Body of pancreas (tissue), 4 donors: ENCODE data around the gene NME7. TPM values are rescaled to one million over a fixed set of nuclear protein-coding genes. Genes with fewer than 3 reads are reported as not detected.

Experiments used
- ATAC-seq: fragments of 150-250 bp; one replicate; pipeline ENCODE4 v1.9.1; 2016
- DNase-seq, 4 donors: peaks; one replicate each; pipeline ENCODE4 v3.0.0-alpha.2; 2019
- H3K27ac ChIP-seq, 4 donors: fragments of 200-600 bp; sonication (generic); 1 replicate in 3 of 4; 2 replicates in 1 of 4; pipeline versions ENCODE4 v1.5.1 to v1.6.1; 2016 to 2019; ENCODE audit warnings: mild to moderate bottlenecking in 1 of 4, mixed read lengths in 1 of 4, moderate library complexity in 1 of 4
- H3K27me3 ChIP-seq, 2 donors: fragments of 200-600 bp; sonication (generic); one replicate each; pipeline ENCODE4 v1.6.0; 2016; ENCODE audit warnings: mild to moderate bottlenecking in 1 of 2
- H3K36me3 ChIP-seq, 2 donors: fragments of 200-600 bp; sonication (generic); replicated peaks in 1 of 2; 2 replicates each; pipeline ENCODE4 v1.5.1; 2016; ENCODE audit warnings: low read depth in 2 of 2; ENCODE audit not compliant: insufficient read depth in 1 of 2
- H3K4me1 ChIP-seq: fragments of 200-600 bp; sonication (generic); one replicate; pipeline ENCODE4 v1.6.0; 2016
- H3K4me3 ChIP-seq, 2 donors: fragments of 200-600 bp; sonication (generic); 1 replicate in 1 of 2; 2 replicates in 1 of 2; pipeline ENCODE4 v1.5.1; 2016 to 2019
- H3K9me3 ChIP-seq, 3 donors: fragments of 200-600 bp; sonication (generic); 1 replicate in 2 of 3; 2 replicates in 1 of 3; pipeline ENCODE4 v1.5.1; 2016
- POLR2A ChIP-seq, 3 donors: fragments of 450-650 bp; IDR thresholded peaks; one replicate each; pipeline ENCODE4 v1.6.1; 2016; ENCODE audit warnings: antibody characterized with exemption in 3 of 3, mild to moderate bottlenecking in 2 of 3
- WGBS, 2 donors: methylation state at CpG; one replicate each; pipeline ENCODE4 v1.1.5; 2017; 5-methylcytosine and 5-hydroxymethylcytosine counted together
- intact Hi-C: fragments of 100-400 bp; cut with DNase I; formaldehyde crosslinking; loops from one replicate; pipeline ENCODE4 v1.15.1; 2023
- total RNA-seq, 2 donors: library from RNA; depleted of rRNA; stranded (reverse); fragments of >200 nt; gene quantifications; one replicate each; pipeline ENCODE4 v1.1.0, GENCODE V29; 2016
- TF ChIP-seq, protein P1 (sequence below), 7 experiments: fragments of 450-650 bp in 4 of 7; fragments of 200-600 bp in 3 of 7; sonication (generic) in 3 of 7; IDR thresholded peaks; one replicate each; pipeline ENCODE4 v1.5.1; 2016 to 2019; ENCODE audit warnings: antibody characterized with exemption in 7 of 7

The NME7 gene
- total RNA-seq, 2 donors from 2014 or later = 8.9 to 23.9 TPM

- 9 to 17% methylated on average over 6 of the region's 6 CpGs for WGBS, 2 donors
- H3K4me1 ChIP-seq = peaks cover 84% of the 10 kb centered on the region
- no peaks in the 10 kb centered on the region for H3K36me3 ChIP-seq
- H3K27me3 ChIP-seq = no peaks in the 10 kb centered on the region
- ATAC-seq = no peak
- H3K4me3 ChIP-seq = no peak overlapping the region
- H3K9me3 ChIP-seq = no peaks in the 10 kb centered on the region
- TF ChIP-seq, protein P1, sequence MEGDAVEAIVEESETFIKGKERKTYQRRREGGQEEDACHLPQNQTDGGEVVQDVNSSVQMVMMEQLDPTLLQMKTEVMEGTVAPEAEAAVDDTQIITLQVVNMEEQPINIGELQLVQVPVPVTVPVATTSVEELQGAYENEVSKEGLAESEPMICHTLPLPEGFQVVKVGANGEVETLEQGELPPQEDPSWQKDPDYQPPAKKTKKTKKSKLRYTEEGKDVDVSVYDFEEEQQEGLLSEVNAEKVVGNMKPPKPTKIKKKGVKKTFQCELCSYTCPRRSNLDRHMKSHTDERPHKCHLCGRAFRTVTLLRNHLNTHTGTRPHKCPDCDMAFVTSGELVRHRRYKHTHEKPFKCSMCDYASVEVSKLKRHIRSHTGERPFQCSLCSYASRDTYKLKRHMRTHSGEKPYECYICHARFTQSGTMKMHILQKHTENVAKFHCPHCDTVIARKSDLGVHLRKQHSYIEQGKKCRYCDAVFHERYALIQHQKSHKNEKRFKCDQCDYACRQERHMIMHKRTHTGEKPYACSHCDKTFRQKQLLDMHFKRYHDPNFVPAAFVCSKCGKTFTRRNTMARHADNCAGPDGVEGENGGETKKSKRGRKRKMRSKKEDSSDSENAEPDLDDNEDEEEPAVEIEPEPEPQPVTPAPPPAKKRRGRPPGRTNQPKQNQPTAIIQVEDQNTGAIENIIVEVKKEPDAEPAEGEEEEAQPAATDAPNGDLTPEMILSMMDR (IDR thresholded peaks at IDR 0.05) = no peak
- TF ChIP-seq POLR2A (IDR thresholded peaks at IDR 0.05) = no peak
- intact Hi-C loops = no loop called here
- peak overlapping the region; percentile 50 to 94 (median 81) for H3K27ac ChIP-seq
- peak in 2 of 4 donors; percentile 35 to 43 for DNase-seq
Observed at GRCh38 chr1:169112241-169112640, 255.4 kb downstream of the NME7 start.

GRCh38 chr1:169111472-169111871 is 256.1 kb downstream of the NME7 start:
- Histone ChIP-seq H3K4me1 (peaks cover 76% of the 10 kb centered on the region), H3K36me3 (no peaks in the 10 kb centered on the region), H3K4me3 (no peak overlapping the region), H3K27ac (peak overlapping the region in 3 of 4 donors; percentile 69 to 94 (median 93)), H3K27me3 (no peaks in the 10 kb centered on the region), H3K9me3 (no peaks in the 10 kb centered on the region)
- intact Hi-C loops = no loop called here
- ATAC-seq = no peak
- no peak for DNase-seq
- TF ChIP-seq, protein P1 (IDR thresholded peaks at IDR 0.05) = no peak
- no peak for TF ChIP-seq POLR2A (IDR thresholded peaks at IDR 0.05)
- WGBS, 2 donors = 71 to 72% methylated on average over 6 of the region's 6 CpGs

DNA sequence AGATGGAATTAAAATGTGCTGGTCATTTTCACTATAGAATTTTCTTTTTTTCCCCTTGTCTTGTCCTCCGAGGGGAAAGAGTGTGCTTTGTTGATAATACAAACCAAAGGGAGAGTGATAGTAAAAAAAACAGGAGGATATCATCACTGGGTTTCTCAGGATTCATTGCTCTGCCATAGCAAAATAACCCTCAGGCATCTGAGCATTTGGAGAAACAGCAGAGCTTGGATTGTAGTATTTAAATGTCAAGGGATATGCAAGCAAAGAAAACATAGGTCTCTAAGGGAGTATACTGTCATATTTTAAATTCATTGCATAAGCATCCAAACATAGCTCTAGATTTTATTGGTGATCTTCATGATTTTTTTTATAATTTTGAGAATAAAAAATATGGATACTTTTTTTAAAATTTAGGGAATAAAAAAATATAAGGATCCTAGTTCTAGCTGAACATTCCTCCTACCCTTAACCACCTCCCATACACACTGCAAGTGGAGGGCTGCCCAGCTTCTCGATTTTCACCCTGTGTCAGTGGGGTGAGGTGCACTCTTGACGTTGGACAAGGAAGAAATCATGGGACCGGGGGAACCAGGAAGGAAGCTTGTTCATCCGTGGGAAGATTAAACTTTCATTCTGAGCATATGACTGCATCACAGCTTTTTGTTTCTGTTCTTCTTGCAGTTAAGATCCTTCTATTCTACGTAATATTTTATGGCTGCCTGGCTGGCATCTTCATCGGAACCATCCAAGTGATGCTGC is 256.7 kb downstream of the NME7 start:
- no peaks in the 10 kb centered on the region for H3K36me3 ChIP-seq

DNA sequence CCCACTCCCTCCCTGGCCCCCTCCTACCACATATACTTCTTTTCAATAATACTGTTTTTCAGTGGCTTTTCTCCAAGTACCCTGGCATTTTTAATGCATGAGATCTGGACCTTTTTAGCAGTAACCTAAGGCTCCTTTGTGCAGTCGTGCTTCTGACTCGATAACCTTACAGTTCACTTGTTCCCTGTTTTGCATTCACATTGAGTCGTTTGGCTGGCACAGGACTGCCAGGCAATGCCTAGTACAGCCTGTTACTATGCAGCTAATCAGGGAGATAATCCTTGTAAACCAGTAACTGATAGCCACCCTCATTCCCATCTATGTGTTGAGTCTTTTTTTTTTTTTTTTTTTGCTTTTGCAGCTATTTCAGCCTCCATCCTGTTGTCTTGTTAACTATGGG is 257.4 kb downstream of the NME7 start:
- H3K9me3 ChIP-seq = no peaks in the 10 kb centered on the region
- H3K27me3 ChIP-seq = no peaks in the 10 kb centered on the region
- TF ChIP-seq, protein P1 (IDR thresholded peaks at IDR 0.05) = no peak
- no peak for TF ChIP-seq POLR2A (IDR thresholded peaks at IDR 0.05)
- H3K4me3 ChIP-seq = no peak overlapping the region
- ATAC-seq (no peak), DNase-seq (peak in 1 of 4 donors; percentile 28)
- peak overlapping the region; percentile 27 to 94 (median 93) for H3K27ac ChIP-seq
- H3K36me3 ChIP-seq = no peaks in the 10 kb centered on the region
- intact Hi-C loops = no loop called here
- 0 to 5% methylated on average over 3 of the region's 3 CpGs for WGBS, 2 donors
- H3K4me1 ChIP-seq = peaks cover 72% of the 10 kb centered on the region

More for the DNA sequence above, 256.7 kb downstream of the NME7 start:
- ATAC-seq (no peak), DNase-seq (no peak)
- Histone ChIP-seq H3K27ac (peak overlapping the region in 3 of 4 donors; percentile 93 to 94 (median 93)), H3K27me3 (no peaks in the 10 kb centered on the region), H3K4me1 (peaks cover 70% of the 10 kb centered on the region), H3K4me3 (no peak overlapping the region), H3K9me3 (no peaks in the 10 kb centered on the region)
- TF ChIP-seq, protein P1 (IDR thresholded peaks at IDR 0.05) = no peak
- TF ChIP-seq POLR2A (IDR thresholded peaks at IDR 0.05) = no peak
- intact Hi-C loops = no loop called here
- WGBS, 2 donors = 31 to 37% methylated on average over 7 of the region's 7 CpGs
